Ectodermal cell (in vitro differentiated cells): ENCODE measurements around the gene NCAPH2.
A peak's percentile ranks its signal among the peaks of the same experiment; 100 is the strongest.

Source experiments
- H3K27ac ChIP-seq: 2 replicates; pipeline ENCODE4 v1.7.0; 2013; ENCODE audit warnings: mild to moderate bottlenecking, low read depth, low read length; ENCODE audit not compliant: insufficient read depth, poor library complexity, severe bottlenecking
- H3K27me3 ChIP-seq: 2 replicates; pipeline ENCODE4 v1.7.0; 2013; ENCODE audit warnings: mild to moderate bottlenecking, low read length; ENCODE audit not compliant: insufficient read depth, control insufficient read depth, poor library complexity, severe bottlenecking
- H3K36me3 ChIP-seq: one replicate; pipeline ENCODE4 v1.7.0; 2013; ENCODE audit warnings: low read length; ENCODE audit not compliant: control insufficient read depth, insufficient read depth
- H3K4me1 ChIP-seq: one replicate; pipeline ENCODE4 v1.7.0; 2013; ENCODE audit warnings: low read length; ENCODE audit not compliant: control insufficient read depth, insufficient read depth
- H3K4me3 ChIP-seq: 2 replicates; pipeline ENCODE4 v1.7.0; 2013; ENCODE audit warnings: low read depth, low read length, control low read depth; ENCODE audit not compliant: insufficient read depth
- H3K9me3 ChIP-seq: 2 replicates; pipeline ENCODE4 v1.7.0; 2013; ENCODE audit warnings: mild to moderate bottlenecking, low read length, moderate library complexity; ENCODE audit not compliant: control insufficient read depth
- WGBS, 2 experiments: methylation state at CpG; one replicate each; pipeline ENCODE4 v1.1.7; 2013; ENCODE audit warnings: missing lambda C conversion rate in 2 of 2; 5-methylcytosine and 5-hydroxymethylcytosine counted together

NCAPH2 gene

DNA sequence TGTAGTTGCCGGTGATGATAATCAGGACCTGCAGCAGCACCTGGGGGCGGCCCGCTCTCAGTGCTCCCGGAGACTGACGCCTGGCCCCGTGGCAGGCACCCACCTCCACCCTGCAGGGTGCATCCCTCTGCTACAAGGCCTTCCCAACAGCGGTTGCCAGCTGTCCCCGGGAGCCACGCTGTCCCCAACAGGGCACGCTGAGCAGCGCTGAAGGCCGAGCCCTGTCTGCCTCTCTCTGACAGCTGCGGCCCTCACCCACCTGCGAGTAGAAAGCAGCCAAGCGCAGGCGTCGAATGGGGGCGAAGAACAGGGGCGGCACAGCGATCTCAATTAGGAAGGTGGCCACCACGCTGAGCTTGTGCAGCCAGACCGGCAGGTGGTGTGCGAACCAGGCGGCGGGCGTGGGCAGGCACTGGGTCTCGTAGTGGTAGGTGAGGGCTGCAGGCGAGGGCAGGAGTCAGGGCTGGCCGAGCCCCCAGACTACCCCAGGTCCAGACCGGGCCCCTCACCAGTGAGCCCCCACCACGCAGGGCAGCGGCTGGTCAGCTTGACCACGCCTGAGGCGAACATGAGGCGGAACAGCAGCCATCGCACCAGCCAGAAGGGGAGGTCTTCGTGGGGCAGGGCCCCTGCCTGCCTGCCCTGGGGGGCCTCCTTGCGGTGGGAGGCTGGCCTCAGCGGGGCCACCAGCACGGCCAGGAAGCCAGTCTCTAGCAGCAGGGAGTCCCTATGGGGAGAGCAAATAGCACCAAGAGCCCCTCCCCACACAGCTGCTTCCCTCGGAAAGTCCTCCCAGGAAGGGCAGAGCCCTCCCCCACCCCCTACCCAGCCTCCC lies 2.0 kb upstream of the NCAPH2 start:
- no peaks in the 10 kb centered on the region for H3K27me3 ChIP-seq
- H3K9me3 ChIP-seq: no peaks in the 10 kb centered on the region
- WGBS, 2 experiments: 88 to 89% methylated on average over 41 of the region's 41 CpGs
- no peak overlapping the region for H3K4me3 ChIP-seq
- peaks cover 9% of the 10 kb centered on the region for H3K4me1 ChIP-seq
- H3K36me3 ChIP-seq: peaks cover 4% of the 10 kb centered on the region
- H3K27ac ChIP-seq: no peak overlapping the region

DNA sequence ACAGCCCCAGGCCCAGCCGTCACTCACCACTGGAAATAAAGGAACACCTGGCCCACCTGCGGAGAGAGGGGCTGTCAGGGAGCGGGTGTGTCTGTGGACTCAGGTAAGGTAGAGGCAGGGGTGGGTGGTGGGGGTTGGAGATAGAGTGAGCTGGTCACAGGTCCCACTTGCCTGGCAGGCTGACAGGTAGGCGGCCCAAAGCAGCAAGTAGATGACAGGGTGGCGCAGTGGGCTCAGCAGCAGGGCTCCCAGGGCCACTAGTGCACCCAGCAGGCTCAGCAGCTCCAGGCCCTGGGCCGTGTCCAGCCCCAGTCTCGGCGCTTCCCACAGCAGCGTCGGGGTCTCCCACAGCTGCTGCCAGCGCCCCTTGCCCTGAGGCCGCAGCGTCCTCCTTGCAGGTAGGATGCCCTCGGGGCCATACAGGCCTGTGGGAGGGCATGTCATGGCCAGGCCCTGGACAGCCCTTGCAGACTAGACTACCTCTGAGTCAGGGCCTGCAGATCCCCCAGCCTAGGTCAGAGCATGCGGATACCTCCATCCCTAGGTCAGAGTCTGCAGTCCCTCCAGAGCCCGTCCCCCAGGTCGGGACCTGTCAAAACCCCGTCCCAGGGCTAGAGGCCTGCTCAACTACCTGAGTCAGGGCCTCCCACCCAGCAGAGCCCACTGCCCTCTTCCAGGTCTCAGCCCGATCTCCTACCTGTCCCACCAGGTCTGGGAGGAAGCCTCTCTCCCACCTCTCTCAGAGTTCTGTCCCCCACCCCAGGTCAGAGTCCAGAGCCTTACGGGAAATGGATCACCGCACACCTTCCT lies 1.2 kb upstream of the NCAPH2 start:
- H3K27me3 ChIP-seq: no peaks in the 10 kb centered on the region
- WGBS, 2 experiments: 39 to 45% methylated on average over 21 of the region's 21 CpGs
- H3K4me3 ChIP-seq: peak overlapping the region; percentile 95
- H3K36me3 ChIP-seq: peaks cover 4% of the 10 kb centered on the region
- H3K9me3 ChIP-seq: no peaks in the 10 kb centered on the region
- peaks cover 9% of the 10 kb centered on the region for H3K4me1 ChIP-seq
- H3K27ac ChIP-seq: no peak overlapping the region

DNA sequence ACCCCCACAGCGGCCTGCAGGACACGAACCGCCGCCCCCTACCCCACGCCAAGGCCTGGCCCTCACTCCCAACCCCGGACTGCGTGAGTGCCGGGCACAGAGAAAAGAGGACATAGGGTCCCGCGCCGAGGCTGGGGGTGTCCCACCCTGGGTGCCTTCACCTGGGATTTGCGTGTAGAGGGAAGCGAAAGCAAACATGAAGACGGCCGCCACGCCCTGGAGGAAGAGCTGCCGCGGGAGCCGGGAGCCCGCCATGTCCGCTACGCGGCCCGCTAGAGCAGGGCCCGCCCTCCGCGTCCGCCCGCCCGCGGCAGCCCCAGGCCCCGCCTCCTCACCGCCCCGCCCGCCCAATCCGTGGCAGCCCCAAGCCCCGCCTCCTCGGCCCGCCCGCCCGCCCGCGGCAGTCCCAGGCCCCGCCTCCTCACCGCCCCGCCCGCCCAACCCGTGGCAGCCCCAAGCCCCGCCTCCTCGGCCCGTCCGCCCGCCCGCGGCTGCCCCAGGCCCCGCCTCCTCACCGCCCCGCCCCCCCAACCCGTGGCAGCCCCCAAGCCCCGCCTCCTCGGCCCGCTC lies 518 bp upstream of the NCAPH2 start, which contains the start of gene LMF2:
TSS of gene LMF2 (minus strand) at position 282 of the 570 bp plus-strand sequence. CDS start at position 255, 27 bp downstream.
- Histone ChIP-seq H3K9me3 (no peaks in the 10 kb centered on the region), H3K4me1 (peaks cover 9% of the 10 kb centered on the region), H3K36me3 (peaks cover 4% of the 10 kb centered on the region), H3K27ac (peak within 1 kb of the TSS; percentile 93), H3K27me3 (no peaks in the 10 kb centered on the region), H3K4me3 (peak within 1 kb of the TSS; percentile 95)
- 0% methylated on average over 46 to 62 of the region's 62 CpGs for WGBS, 2 experiments

DNA sequence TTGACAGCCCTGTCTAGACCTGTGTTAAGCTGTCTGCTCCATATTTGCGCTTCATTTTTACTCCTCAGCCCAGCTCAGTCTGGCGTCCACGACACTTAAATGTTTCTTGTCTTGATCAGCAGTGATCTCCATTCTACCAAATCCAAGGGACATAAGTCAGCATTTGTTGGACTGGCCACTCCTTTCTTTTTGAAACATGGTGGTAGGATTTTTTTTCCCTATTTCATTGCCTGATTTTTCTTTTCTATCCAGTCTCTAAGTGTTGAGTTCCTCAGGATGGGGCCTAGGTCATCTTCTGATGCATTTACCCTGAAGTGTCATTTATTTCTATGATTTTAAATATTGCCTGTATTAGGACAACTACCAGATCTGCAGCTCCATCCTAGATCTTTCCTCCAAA lies 873 bp downstream of the NCAPH2 start:
- Histone ChIP-seq H3K4me1 (peaks cover 9% of the 10 kb centered on the region), H3K36me3 (peaks cover 4% of the 10 kb centered on the region), H3K27ac (no peak overlapping the region), H3K4me3 (peak overlapping the region; percentile 83), H3K27me3 (no peaks in the 10 kb centered on the region), H3K9me3 (no peaks in the 10 kb centered on the region)
- 50 to 65% methylated on average over 3 of the region's 3 CpGs for WGBS, 2 experiments

DNA sequence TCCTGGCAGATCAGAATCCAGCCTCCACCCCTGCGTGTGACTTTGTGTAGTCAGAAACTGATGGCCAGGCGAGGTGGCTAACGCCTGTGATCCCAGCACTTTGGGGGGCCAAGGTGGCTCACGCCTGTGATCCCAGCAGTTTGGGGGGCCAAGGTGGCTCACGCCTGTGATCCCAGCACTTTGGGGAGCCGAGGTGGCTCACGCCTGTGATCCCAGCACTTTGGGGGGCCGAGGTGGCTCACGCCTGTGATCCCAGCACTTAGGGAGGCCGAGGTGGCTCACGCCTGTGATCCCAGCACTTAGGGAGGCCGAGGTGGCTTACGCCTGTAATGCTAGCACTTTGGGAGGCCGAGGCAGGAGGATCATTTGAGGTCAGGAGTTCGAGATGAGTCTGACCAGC lies 5.2 kb downstream of the NCAPH2 start:
- H3K27me3 ChIP-seq: no peaks in the 10 kb centered on the region
- 95% methylated on average over 15 of the region's 15 CpGs for WGBS, 2 experiments
- H3K4me3 ChIP-seq: no peak overlapping the region
- H3K27ac ChIP-seq: no peak overlapping the region
- no peaks in the 10 kb centered on the region for H3K9me3 ChIP-seq
- H3K4me1 ChIP-seq: peaks cover 9% of the 10 kb centered on the region
- peaks cover 10% of the 10 kb centered on the region for H3K36me3 ChIP-seq

DNA sequence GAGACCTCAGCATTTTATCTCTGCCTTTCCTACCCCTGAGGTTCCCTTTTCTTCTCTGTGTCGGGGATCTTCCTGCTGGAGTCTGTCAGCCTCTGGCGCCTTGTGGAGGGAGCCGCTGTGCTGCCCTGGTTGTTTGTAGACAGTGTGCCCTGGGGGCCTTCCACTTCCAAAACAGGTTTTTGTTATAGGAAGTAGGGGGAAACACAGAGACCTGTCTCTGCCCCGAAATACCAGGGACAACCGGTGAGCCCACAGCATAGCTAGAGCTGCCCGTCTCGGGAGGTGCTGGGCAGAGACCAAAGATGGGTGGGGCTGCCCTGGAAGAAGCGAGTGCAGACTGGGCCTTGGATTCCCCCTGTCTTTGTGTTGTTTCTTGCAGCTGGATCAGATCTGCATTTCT lies 8.0 kb downstream of the NCAPH2 start:
- no peak overlapping the region for H3K27ac ChIP-seq
- H3K9me3 ChIP-seq: no peaks in the 10 kb centered on the region
- H3K4me1 ChIP-seq: no peaks in the 10 kb centered on the region
- H3K4me3 ChIP-seq: no peak overlapping the region
- H3K27me3 ChIP-seq: no peaks in the 10 kb centered on the region
- whole genome bisulfite sequencing, 2 experiments: 94 to 96% methylated on average over 8 of the region's 8 CpGs
- peaks cover 24% of the 10 kb centered on the region for H3K36me3 ChIP-seq

DNA sequence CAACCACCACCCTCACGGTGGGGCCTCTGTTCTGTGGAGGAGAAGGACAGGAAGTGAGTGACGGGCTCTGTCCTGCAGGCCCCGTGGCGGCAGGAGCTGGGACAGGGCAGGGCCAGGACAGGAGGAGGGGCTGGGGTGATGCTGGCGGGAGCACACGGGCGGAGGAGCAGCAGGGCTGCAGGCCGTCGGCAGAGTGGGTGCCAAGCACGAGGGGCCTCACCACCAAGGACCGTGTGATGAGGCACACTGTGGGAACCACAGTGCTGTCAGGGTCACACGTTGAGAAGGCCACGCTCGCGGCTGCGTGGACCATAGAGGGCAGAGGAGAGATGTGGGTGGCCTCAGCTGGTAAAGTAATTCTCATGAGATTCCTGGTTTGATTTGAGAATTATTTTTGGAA lies 8.9 kb downstream of the NCAPH2 start:
- no peaks in the 10 kb centered on the region for H3K27me3 ChIP-seq
- 92 to 94% methylated on average over 16 of the region's 16 CpGs for WGBS, 2 experiments
- no peak overlapping the region for H3K4me3 ChIP-seq
- no peaks in the 10 kb centered on the region for H3K4me1 ChIP-seq
- no peak overlapping the region for H3K27ac ChIP-seq
- no peaks in the 10 kb centered on the region for H3K9me3 ChIP-seq
- peaks cover 26% of the 10 kb centered on the region for H3K36me3 ChIP-seq

DNA sequence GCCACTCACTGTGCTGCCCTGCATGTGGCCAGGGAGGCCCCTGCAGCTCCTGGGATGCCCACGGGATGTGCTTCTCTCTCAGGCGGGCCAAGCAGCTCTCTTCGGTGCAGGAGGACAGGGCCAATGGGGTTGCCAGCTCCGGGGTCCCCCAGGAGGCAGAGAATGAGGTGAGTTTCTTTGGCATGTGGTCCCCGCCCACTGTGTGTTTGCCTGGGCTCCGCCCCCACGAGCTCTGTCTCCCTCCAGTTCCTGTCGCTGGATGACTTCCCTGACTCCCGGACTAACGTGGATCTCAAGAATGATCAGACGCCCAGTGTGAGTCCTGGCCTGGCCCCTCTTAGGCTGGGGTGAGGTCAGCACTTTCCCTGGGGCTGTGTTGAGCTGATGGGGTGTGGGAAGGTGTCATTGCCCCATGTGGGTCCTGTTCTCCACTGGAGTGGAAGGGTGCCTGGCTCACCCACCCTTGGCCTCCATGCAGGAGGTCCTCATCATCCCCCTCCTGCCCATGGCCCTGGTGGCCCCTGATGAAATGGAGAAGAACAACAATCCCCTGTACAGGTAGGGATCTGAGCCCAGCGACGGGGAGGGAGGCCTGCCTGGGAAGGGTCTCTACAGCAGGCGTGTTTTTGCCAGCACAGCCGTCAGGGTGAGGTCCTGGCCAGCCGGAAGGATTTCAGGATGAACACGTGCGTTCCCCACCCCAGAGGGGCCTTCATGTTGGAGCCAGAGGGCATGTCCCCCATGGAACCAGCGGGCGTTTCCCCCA lies 9.7 kb downstream of the NCAPH2 start:
- no peaks in the 10 kb centered on the region for H3K4me1 ChIP-seq

DNA sequence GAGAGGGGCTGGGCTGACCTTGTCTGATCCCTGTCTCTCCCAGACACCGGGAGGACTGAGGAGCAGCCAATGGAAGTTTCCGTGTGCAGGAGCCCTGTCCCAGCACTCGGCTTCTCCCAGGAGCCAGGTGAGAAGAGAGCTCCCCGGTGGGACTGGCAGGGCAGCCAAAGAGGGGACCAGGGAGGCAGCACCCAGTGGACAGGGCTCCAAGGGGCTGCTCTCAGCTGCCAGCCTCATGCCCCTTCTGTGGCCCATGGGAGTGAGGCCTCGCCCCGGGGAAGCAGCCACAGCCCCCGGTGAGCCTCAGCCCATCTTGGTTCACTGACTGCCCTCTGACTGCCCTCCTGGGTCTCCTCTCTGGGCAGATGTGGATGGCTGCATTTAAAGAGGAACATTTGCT lies 10.6 kb downstream of the NCAPH2 start:
- H3K9me3 ChIP-seq: no peaks in the 10 kb centered on the region
- H3K4me1 ChIP-seq: no peaks in the 10 kb centered on the region
- H3K27ac ChIP-seq: no peak overlapping the region
- H3K36me3 ChIP-seq: peaks cover 41% of the 10 kb centered on the region
- 93 to 97% methylated on average over 7 of the region's 7 CpGs for WGBS, 2 experiments
- no peaks in the 10 kb centered on the region for H3K27me3 ChIP-seq
- H3K4me3 ChIP-seq: no peak overlapping the region

More for the DNA sequence above, 9.7 kb downstream of the NCAPH2 start:
- 93 to 96% methylated on average over 20 of the region's 20 CpGs for WGBS, 2 experiments
- no peaks in the 10 kb centered on the region for H3K27me3 ChIP-seq
- no peak overlapping the region for H3K4me3 ChIP-seq
- H3K9me3 ChIP-seq: no peaks in the 10 kb centered on the region
- peaks cover 33% of the 10 kb centered on the region for H3K36me3 ChIP-seq
- H3K27ac ChIP-seq: no peak overlapping the region
